Muscle of leg (tissue), 9 donors: Measurements from ENCODE around the gene MBD3L3. TPM values are rescaled to one million over a fixed set of nuclear protein-coding genes. Genes with fewer than 3 reads are reported as not detected.

Source experiments
- polyA plus RNA-seq, 8 donors: library from polyadenylated mRNA; unstranded; fragments of 120-200 nt; gene quantifications; one replicate each; pipeline versions ENCODE4 v1.2.1 to v1.2.3, GENCODE V29; 2013; ENCODE audit warnings: inconsistent platforms in 1 of 8, low replicate concordance in 1 of 8; ENCODE audit not compliant: insufficient read length in 8 of 8, insufficient read depth in 1 of 8
- total RNA-seq: library from RNA; stranded (reverse); fragments of 120-200 nt; gene quantifications from one replicate; pipeline ENCODE4 v1.2.4, GENCODE V29; 2013

MBD3L3 gene
- total and polyA plus RNA-seq, 9 donors, result not detected

Other genes starting within 250 kb of the MBD3L3 start
- gene ADGRE1, start 171.1 kb downstream of the MBD3L3 start, total RNA-seq, result 0.04 TPM
- under 1 TPM in 7 of 8 donors, not detected in 1; 0.05 to 0.28 (median 0.16) TPM for gene ADGRE1, start 171.1 kb downstream of the MBD3L3 start, polyA plus RNA-seq
- gene MBD3L2B, start 37.2 kb downstream of the MBD3L3 start, total RNA-seq, result not detected
- not detected for gene MBD3L2B, start 37.2 kb downstream of the MBD3L3 start, polyA plus RNA-seq
- not detected for gene MBD3L5, start 28.1 kb downstream of the MBD3L3 start, total RNA-seq
- gene MBD3L5, start 28.1 kb downstream of the MBD3L3 start, polyA plus RNA-seq, result not detected
- gene MBD3L4, start 18.5 kb downstream of the MBD3L3 start, total RNA-seq, result not detected
- not detected for gene MBD3L4, start 18.5 kb downstream of the MBD3L3 start, polyA plus RNA-seq
- gene MBD3L2, start 9.4 kb downstream of the MBD3L3 start, total RNA-seq, result not detected
- gene MBD3L2, start 9.4 kb downstream of the MBD3L3 start, polyA plus RNA-seq, result not detected
- 12.0 TPM for gene ZNF557, start 11.0 kb upstream of the MBD3L3 start, total RNA-seq
- 1 to 10 TPM; 3.4 to 5.2 (median 4.6) TPM for gene ZNF557, start 11.0 kb upstream of the MBD3L3 start, polyA plus RNA-seq
- 17.9 TPM for gene INSR, start 235.7 kb upstream of the MBD3L3 start, total RNA-seq
- 10 to 100 TPM in 7 of 8 donors, 1 to 10 TPM in 1; 7.9 to 16.9 (median 13.3) TPM for gene INSR, start 235.7 kb upstream of the MBD3L3 start, polyA plus RNA-seq